ENCODE measurements around the gene DAP.

GRCh38 chr5:10728679-10729078 is 32.4 kb downstream of the DAP start:
- no peak for TF ChIP-seq CTCF (IDR thresholded peaks at IDR 0.05)
- no peak for TF ChIP-seq POLR2A (IDR thresholded peaks at IDR 0.05)
